ENCODE data around the gene RAB3D. TPM values are rescaled to one million over a fixed set of nuclear protein-coding genes. Genes with fewer than 3 reads are reported as not detected.

RAB3D gene
- total and polyA plus RNA-seq, 3 donors from 2014 or later, result 4.5 to 9.8 (median 6.7) TPM

DNA sequence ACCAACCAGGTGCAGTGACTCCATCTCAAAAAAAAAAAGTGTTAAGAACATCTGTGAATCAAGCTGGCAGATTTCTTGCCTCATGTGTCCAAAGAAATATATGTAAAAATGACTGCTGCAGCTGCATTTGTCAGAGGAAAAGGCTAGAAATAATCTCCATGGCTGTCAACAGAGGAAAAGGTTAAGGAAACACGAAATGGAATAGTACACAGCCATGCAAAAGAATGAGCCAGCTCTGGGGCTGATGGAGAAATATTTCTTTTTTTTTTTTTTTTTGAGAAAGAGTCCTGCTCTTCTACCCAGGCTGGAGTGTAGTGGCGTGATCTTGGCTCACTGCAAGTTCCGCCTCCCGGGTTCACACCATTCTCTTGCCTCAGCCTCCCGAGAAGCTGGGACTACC is 6.6 kb downstream of the RAB3D start:
- DNase-seq, result no peak
- TF ChIP-seq, protein P1, sequence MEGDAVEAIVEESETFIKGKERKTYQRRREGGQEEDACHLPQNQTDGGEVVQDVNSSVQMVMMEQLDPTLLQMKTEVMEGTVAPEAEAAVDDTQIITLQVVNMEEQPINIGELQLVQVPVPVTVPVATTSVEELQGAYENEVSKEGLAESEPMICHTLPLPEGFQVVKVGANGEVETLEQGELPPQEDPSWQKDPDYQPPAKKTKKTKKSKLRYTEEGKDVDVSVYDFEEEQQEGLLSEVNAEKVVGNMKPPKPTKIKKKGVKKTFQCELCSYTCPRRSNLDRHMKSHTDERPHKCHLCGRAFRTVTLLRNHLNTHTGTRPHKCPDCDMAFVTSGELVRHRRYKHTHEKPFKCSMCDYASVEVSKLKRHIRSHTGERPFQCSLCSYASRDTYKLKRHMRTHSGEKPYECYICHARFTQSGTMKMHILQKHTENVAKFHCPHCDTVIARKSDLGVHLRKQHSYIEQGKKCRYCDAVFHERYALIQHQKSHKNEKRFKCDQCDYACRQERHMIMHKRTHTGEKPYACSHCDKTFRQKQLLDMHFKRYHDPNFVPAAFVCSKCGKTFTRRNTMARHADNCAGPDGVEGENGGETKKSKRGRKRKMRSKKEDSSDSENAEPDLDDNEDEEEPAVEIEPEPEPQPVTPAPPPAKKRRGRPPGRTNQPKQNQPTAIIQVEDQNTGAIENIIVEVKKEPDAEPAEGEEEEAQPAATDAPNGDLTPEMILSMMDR (IDR thresholded peaks at IDR 0.05), result no peak
- TF ChIP-seq POLR2A (IDR thresholded peaks at IDR 0.05), result no peak
- WGBS, 2 donors, result 88 to 94% methylated on average over 5 of the region's 5 CpGs
- H3K4me3 ChIP-seq, result no peak overlapping the region
- no peaks in the 10 kb centered on the region for H3K9me3 ChIP-seq
- no peaks in the 10 kb centered on the region for H3K4me1 ChIP-seq
- no peak overlapping the region for H3K27ac ChIP-seq
- intact Hi-C loops (cut with DNase I; ENCODE audit: low total_unique reads), result no loop called here
- H3K27me3 ChIP-seq, result no peaks in the 10 kb centered on the region
- H3K36me3 ChIP-seq (ENCODE audit: low read depth, missing control alignments), result no peaks in the 10 kb centered on the region

DNA sequence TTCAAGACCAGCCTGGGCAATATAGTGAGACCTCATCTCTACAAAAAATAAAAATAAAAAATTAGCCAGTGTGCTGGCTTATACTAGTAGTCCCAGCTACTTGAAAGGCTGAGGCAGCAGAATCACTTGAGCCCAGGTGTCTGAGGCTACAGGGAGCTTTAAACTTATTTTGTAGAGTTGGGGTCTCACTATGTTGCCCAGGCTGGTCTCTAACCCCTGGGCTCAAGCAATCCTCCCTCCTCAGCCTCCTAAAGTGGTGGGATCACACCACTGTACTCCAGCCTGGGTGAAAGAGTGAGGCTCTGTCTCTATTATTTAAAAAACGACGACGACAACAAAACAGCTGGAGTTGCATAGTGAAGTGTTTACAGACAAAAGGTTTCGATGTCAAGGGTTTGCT is 8.0 kb downstream of the RAB3D start:
- intact Hi-C loops (cut with DNase I; ENCODE audit: low total_unique reads), result no loop called here
- Histone ChIP-seq H3K27me3 (no peaks in the 10 kb centered on the region), H3K9me3 (no peaks in the 10 kb centered on the region), H3K4me3 (no peak overlapping the region), H3K36me3 (ENCODE audit: low read depth, missing control alignments) (no peaks in the 10 kb centered on the region), H3K27ac (no peak overlapping the region), H3K4me1 (no peaks in the 10 kb centered on the region)
- no peak for DNase-seq
- 68 to 81% methylated on average over 4 of the region's 4 CpGs for WGBS, 2 donors
- TF ChIP-seq, protein P1 (IDR thresholded peaks at IDR 0.05), result no peak
- TF ChIP-seq POLR2A (IDR thresholded peaks at IDR 0.05), result no peak

DNA sequence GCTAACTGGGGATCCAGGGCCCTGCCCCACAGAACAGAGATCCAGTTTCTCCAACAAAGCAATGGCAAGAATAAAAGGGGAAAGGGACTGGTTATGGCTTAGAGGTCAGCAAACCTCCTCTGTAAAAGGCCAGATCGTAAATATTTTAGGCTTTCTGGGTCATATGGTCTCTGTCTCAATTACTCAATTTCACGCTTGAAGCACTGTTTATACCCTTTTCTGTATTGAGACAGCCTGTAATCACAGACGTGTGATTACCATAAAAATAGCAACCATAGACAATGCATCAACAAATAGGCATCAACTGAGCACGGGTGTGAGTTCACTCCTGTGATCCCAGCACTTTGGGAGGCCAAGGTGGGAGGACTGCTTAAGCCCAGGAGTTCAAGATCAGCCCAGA is 9.3 kb downstream of the RAB3D start:
- no peaks in the 10 kb centered on the region for H3K36me3 ChIP-seq (ENCODE audit: low read depth, missing control alignments)
- WGBS, 2 donors, result 78 to 85% methylated on average over 4 of the region's 4 CpGs
- no peak overlapping the region for H3K27ac ChIP-seq
- no peaks in the 10 kb centered on the region for H3K4me1 ChIP-seq
- no peaks in the 10 kb centered on the region for H3K9me3 ChIP-seq
- TF ChIP-seq, protein P1 (IDR thresholded peaks at IDR 0.05), result no peak
- TF ChIP-seq POLR2A (IDR thresholded peaks at IDR 0.05), result no peak
- intact Hi-C loops (cut with DNase I; ENCODE audit: low total_unique reads), result no loop called here
- H3K4me3 ChIP-seq, result no peak overlapping the region
- DNase-seq, result no peak
- H3K27me3 ChIP-seq, result no peaks in the 10 kb centered on the region

DNA sequence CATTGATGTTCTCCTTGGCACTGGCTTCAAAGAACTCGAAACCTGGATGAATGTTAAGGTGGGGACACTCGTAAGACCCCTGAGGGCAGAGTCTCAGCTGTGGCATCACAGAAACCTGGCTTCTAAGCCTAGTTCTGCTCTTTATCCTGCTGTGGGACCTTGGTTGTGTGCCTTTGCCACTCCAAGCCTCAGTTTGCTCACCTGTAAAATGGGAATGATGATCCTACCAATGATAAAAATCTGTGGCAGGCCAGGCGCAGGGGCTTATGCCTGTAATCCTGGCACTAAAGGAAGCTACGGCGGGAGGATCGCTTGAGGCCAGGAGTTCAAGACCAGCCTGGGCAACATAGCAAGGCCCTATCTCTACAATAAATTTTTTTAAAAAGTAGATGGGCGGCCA is 13.9 kb downstream of the RAB3D start:
- H3K4me1 ChIP-seq, result peaks cover 7% of the 10 kb centered on the region
- no peak overlapping the region for H3K27ac ChIP-seq
- intact Hi-C loops (cut with DNase I; ENCODE audit: low total_unique reads), result no loop called here
- H3K36me3 ChIP-seq (ENCODE audit: low read depth, missing control alignments), result no peaks in the 10 kb centered on the region
- no peak for TF ChIP-seq POLR2A (IDR thresholded peaks at IDR 0.05)
- TF ChIP-seq, protein P1 (IDR thresholded peaks at IDR 0.05), result no peak
- H3K9me3 ChIP-seq, result no peaks in the 10 kb centered on the region
- H3K27me3 ChIP-seq, result no peaks in the 10 kb centered on the region
- 93 to 94% methylated on average over 6 to 7 of the region's 7 CpGs for WGBS, 2 donors
- DNase-seq, result no peak
- H3K4me3 ChIP-seq, result no peak overlapping the region

DNA sequence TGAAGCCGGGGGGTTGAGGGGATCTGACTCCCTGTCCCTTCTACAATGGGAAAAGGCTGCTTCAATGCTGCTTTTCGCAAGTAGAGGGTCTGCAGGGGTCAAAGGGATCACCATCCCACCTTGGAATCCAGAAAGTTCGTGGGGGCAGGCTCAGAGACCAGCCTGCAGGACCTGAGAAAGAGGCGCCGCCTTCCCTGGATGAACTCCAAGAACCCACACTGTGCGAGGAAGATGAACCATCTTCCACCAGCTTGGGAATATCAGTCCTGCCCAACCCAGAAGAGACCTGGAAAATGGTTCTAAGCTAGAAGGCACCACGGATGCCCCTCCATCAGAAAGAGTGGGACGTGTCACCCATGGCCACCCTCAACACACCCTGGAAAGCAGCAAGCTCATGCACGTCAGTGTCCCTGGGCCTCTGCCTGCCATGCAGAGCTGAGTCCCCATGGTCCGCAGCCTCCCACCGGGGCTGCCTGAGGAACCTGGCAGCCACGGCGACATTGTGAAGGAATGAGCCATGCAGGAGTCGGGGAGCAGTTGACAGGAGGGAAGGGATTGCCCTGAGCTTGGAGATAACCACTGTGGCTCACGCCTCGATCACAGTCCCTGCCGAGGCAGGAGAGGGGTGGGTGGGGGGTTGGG is 14.6 kb downstream of the RAB3D start:
- WGBS, 2 donors, result 54 to 88% methylated on average over 5 to 17 of the region's 17 CpGs
- H3K4me3 ChIP-seq, result no peak overlapping the region
- no peaks in the 10 kb centered on the region for H3K9me3 ChIP-seq
- H3K36me3 ChIP-seq (ENCODE audit: low read depth, missing control alignments), result no peaks in the 10 kb centered on the region
- TF ChIP-seq POLR2A (IDR thresholded peaks at IDR 0.05), result no peak
- H3K4me1 ChIP-seq, result peaks cover 7% of the 10 kb centered on the region
- intact Hi-C loops (cut with DNase I; ENCODE audit: low total_unique reads), result no loop called here
- H3K27me3 ChIP-seq, result no peaks in the 10 kb centered on the region
- no peak overlapping the region for H3K27ac ChIP-seq
- DNase-seq, result no peak
